A549 (cell line): Measurements from ENCODE around the gene PCNX2.

Experiments used
- CTCF ChIP-seq: fragments of >200 bp; sonication (Bioruptor Twin); formaldehyde crosslinking; IDR thresholded peaks from 3 replicates; pipeline ENCODE4 v1.5.1; 2016
- EHF ChIP-seq: fragments of 250-450 bp; sonication (Bioruptor Pico); IDR thresholded peaks from 2 replicates; pipeline ENCODE4 v1.5.0; 2020; ENCODE audit warnings: mild to moderate bottlenecking
- EHMT2 ChIP-seq: fragments of 200-600 bp; sonication (generic); IDR thresholded peaks from 2 replicates; pipeline ENCODE4 v1.6.1; 2016; ENCODE audit warnings: antibody characterized with exemption, low read depth, mild to moderate bottlenecking, moderate library complexity
- EP300 ChIP-seq, 2 experiments: fragments of >200 bp; sonication (Bioruptor Twin); formaldehyde crosslinking; IDR thresholded peaks; 2 replicates in 1 of 2; 3 replicates in 1 of 2; pipeline ENCODE4 v1.6.1; 2016 to 2017
- FOSB ChIP-seq: fragments of 250-450 bp; sonication (Bioruptor Pico); IDR thresholded peaks from 2 replicates; pipeline ENCODE4 v1.5.0; 2020; ENCODE audit warnings: mild to moderate bottlenecking, moderate library complexity
- MYC ChIP-seq: IDR thresholded peaks from 2 replicates; pipeline ENCODE4 v1.6.1; 2012; ENCODE audit warnings: mild to moderate bottlenecking, inconsistent platforms, low read length, improper control_type of control experiment, borderline replicate concordance
- POLR2A ChIP-seq: IDR thresholded peaks from 2 replicates; pipeline ENCODE4 v1.6.1; 2012; ENCODE audit warnings: mild to moderate bottlenecking, low read length
- POLR2AphosphoS2 ChIP-seq: conservative IDR thresholded peaks from 2 replicates; pipeline ENCODE4 v1.6.1; 2012; ENCODE audit warnings: low read length, improper control_type of control experiment, inconsistent platforms
- RAD21 ChIP-seq, 2 experiments: fragments of >200 bp in 1 of 2; sonication (Bioruptor Twin) in 1 of 2; formaldehyde crosslinking in 1 of 2; IDR thresholded peaks in 1 of 2; conservative IDR thresholded peaks in 1 of 2; 2 replicates in 1 of 2; 3 replicates in 1 of 2; pipeline ENCODE4 v1.6.1; 2012 to 2018; ENCODE audit warnings: inconsistent platforms in 1 of 2
- REST ChIP-seq: fragments of 200-600 bp; sonication (generic); IDR thresholded peaks from 2 replicates; pipeline ENCODE4 v1.6.1; 2016; ENCODE audit warnings: antibody characterized with exemption, mild to moderate bottlenecking, moderate library complexity
- SREBF2 ChIP-seq: fragments of 450-650 bp; IDR thresholded peaks from 2 replicates; pipeline ENCODE4 v1.6.1; 2014; ENCODE audit warnings: mild to moderate bottlenecking, moderate library complexity
- TFCP2L1 ChIP-seq: fragments of 250-450 bp; sonication (Bioruptor Pico); IDR thresholded peaks from 2 replicates; pipeline ENCODE4 v1.5.0; 2021; ENCODE audit warnings: mild to moderate bottlenecking
- USF2 ChIP-seq: fragments of 450-650 bp; IDR thresholded peaks from 2 replicates; pipeline ENCODE4 v1.6.1; 2014; ENCODE audit warnings: antibody characterized with exemption
- ZFP36 ChIP-seq: fragments of 450-650 bp; IDR thresholded peaks from 2 replicates; pipeline ENCODE4 v1.6.1; 2014; ENCODE audit warnings: borderline replicate concordance; ENCODE audit not compliant: partially characterized antibody

GRCh38 chr1:233063462-233063861, 232.1 kb downstream of the PCNX2 start:
- no peak for TF ChIP-seq USF2
- no peak for TF ChIP-seq POLR2A
- TF ChIP-seq EP300 (IDR thresholded peaks at IDR 0.05) = no peak
- TF ChIP-seq CTCF = no peak
- TF ChIP-seq REST = no peak
- TF ChIP-seq FOSB (CRISPR knock-in tag) = no peak
- TF ChIP-seq EHMT2 = no peak
- no peak for TF ChIP-seq TFCP2L1
- TF ChIP-seq EHF = no peak
- TF ChIP-seq RAD21 (conservative IDR thresholded peaks at IDR 0.05 in 1 of 2, IDR thresholded peaks at IDR 0.05 in 1 of 2) = no peak
- TF ChIP-seq ZFP36 = no peak
- TF ChIP-seq SREBF2 = no peak
- no peak for TF ChIP-seq POLR2AphosphoS2
- TF ChIP-seq MYC = no peak
